Activated CD4-positive, CD25-positive, alpha-beta regulatory T cell (primary cell): ENCODE data around the gene POLN.
"Not testable (repeated sequence)": the region's sequence is repeated elsewhere in the genome, so short reads cannot be mapped to it uniquely, and the experiment has no call there.

Experiments used
- DNase-seq, 4 experiments: peaks; one replicate each; lab custom pipeline; 2025; lab: John Stamatoyannopoulos, UW

The POLN gene

GRCh38 chr4:2219233-2219760, 22.6 kb downstream of the POLN start:
- DNase-seq = no peak

- no peak for DNase-seq
These were observed 23.5 kb downstream of the POLN start for GRCh38 chr4:2218436-2218835.

GRCh38 chr4:2217726-2218125, 24.2 kb downstream of the POLN start:
- DNase-seq = no peak

DNA sequence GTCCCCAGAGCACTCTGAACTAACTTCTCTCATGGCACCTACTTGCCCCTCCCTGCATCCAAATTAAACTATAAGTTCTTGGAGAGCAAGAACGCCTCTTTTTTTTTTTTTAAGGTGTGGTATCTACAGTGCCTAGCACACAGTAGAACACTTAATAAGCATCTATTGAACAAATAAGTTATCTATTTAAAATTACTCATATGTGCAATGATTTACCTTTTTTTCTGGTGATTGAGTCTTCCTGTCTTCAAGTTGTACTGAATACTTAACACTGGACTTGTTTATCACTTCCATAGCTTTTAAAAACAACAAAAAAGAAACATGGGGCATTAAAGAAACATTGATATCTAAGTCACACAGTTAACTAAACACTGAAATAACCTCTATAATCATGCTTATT, 29.1 kb downstream of the POLN start:
- DNase-seq = no peak

- not testable (repeated sequence) for DNase-seq
These were observed 39.1 kb downstream of the POLN start for GRCh38 chr4:2202789-2203188.

DNA sequence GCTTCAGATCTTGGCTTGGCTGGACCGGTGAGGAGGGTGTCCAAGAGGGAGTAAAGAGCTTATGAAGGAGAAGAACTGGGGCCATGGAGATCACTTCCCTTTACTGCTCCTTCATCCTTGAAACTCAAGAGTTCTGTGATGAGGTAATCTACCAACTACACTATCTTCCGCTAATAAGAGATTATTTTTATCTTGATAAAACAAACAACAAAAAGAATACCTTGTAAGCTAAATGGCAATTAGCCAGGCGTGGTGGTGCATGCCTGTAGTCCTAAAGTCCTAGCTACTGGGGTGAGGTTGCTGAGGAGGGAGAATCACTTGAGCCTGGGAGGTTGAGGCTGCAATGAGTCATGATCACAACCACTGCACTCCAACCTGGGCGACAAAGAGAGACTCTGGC, 47.4 kb downstream of the POLN start:
- no peak for DNase-seq

DNA sequence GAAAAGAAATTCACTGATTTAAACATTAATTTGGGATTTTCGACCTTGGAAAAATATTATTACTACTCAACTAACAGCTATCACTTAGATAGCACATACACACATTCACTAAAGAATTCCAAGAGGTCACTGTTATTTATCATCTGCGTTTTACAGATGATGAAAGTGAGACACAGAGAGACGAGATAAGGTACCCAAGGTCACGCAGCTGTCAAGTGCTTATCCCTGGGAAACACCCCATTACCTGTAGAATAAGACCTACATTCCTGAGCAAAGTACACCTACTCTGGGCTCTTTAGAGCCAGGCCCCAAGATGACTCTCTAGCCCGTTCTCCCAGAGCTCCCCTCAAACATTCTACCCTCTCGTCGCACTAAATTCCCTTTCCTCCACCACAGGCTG, 48.6 kb downstream of the POLN start:
- DNase-seq = no peak

- no peak for DNase-seq
These were observed 55.1 kb downstream of the POLN start for GRCh38 chr4:2186865-2187172.

- no peak for DNase-seq
These were observed 55.6 kb downstream of the POLN start for GRCh38 chr4:2186133-2186864.

DNA sequence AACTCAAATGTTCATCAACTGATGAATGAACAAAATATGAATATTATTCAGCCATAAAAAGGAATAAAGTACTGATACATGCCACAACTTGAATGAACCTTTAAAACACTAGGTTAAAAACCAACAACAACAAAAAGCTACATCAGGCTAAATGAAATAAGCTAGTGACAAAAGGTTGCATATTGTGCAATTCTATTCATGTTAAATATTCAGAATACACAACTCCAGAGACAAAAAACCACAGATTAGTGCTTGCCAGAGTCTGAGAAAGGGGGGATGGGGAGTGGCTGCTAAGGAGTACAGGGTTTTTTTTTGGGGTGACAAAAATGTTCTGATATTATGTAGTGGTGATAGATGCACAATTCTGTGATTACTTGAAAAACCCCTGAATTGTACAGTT, 58.5 kb downstream of the POLN start:
- DNase-seq = no peak

GRCh38 chr4:2182994-2183393, 58.9 kb downstream of the POLN start:
- DNase-seq = no peak

- DNase-seq = no peak
These were observed 61.5 kb downstream of the POLN start for GRCh38 chr4:2180410-2180809.

DNA sequence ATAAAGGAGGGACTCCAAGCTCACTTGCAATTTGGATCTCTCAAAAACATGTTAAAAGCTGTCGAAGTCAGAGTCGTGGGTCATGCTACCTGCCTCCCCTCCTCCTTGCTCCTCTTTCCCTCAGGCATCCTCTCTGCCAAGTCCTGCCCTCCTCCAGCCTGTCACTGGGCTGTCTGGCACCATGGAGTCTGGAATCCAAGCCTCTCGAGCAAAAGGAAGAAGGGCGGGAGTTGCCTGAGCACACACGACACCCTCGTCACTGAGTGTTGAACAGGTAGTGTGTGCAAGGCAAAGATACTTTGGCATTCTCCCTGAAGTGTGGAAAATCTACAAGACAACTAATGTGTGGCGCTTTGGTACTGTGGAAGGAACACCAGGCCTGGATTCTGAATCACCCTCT, 62.2 kb downstream of the POLN start:
- DNase-seq = no peak

- no peak for DNase-seq
These were observed 62.9 kb downstream of the POLN start for GRCh38 chr4:2178986-2179385.

GRCh38 chr4:2177443-2178093, 64.4 kb downstream of the POLN start:
- no peak for DNase-seq

DNA sequence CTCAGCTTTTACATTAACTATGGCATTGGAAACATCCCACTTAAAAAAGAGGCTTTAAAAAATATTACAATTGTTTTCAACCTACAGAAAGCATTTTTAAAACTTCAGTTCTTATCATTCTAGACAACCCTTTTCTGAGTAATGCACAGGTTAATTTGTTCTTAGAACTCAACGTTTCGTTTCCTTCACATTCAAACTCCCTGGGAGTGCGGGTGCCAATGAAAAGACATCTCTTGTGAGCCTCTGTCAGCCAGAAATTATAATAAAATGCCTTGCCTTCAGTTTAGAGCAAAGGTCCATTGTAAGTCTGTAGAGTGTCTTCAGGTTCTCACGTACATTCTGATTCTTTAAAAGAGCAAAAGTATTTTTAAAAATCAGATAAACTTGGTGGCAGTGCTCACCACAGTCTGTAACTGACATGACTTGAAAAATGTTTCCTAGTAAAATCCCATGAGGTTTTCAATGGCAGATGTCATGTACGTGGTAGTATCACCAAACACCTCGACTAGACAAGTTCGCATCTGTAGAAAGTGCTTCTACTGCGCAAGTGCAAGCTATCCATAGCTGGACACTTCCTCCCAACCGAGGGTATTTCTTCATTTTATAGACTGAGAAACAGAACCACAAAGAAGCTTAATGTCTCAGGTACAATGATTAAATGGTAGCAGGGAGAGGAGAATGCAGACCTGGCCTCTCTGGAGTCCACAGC, 65.8 kb downstream of the POLN start:
- no peak for DNase-seq

- DNase-seq = no peak
These were observed 67.9 kb downstream of the POLN start for GRCh38 chr4:2174061-2174460.

DNA sequence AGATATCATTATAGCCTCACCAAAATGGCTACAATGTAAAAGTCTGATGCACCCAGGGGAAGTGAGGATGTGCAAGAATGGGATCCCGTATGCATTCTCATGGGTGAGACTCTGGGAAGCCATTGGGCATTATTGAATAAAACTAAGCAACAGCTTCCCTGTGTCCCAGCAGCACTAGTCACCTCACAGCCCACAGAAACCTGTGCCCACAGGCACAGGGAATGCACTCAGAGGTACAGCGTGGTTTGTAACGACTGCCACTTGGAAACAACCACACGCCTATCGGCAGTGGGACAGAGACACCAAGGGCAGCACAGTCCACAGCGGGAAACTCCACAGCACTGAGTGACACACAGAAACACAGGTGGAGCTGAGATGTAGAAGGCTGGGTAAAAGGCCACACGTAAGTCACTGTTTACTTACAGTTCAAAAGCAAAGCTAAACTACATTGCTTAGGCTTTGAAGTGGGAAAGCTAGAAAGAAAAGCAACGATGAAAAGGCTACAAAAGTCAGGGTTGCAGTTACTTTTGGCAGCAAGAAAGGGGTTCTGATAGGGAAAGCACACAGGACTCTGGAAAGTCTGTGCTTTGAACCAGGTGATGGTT, 69.2 kb downstream of the POLN start:
- no peak for DNase-seq

DNA sequence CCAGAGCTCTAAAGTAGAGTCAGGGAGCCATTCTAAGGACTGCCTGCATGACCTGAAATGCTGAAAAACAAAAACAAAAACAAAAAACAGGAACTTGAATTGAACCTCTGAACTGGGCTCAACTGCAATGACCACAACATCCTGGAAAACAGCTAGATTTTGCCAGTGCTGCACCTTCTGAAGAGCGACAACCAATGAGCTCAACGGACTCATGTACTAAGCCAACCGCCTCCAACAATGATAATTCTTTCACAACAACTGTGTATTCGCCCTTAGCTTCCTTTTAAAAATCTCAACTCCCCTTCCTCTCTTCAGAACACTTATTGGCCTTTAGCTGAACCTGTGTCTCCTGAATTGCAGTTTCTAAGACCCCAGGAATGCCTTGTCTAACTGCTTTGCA, 69.8 kb downstream of the POLN start:
- no peak for DNase-seq

GRCh38 chr4:2168469-2169319, 73.2 kb downstream of the POLN start:
- DNase-seq = no peak

DNA sequence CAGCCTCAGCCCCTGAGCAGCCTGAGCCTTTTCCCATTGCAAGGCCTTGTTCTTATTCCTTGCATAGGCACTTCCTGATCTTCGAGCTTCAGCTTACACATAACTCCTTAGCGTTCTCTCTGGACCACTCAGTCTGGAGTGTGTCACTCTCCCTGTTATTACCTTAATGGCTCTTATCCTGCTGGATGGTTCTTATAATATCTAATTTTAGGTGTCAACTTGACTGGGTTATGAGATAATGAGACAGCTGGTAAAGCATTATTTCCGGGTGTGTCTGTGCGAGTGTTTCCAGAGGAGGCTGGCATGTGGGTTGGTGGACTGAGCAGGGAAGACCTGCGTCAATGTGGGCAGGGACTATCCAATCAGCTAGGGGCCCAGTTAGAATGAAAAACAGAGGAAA, 75.7 kb downstream of the POLN start:
- no peak for DNase-seq

DNA sequence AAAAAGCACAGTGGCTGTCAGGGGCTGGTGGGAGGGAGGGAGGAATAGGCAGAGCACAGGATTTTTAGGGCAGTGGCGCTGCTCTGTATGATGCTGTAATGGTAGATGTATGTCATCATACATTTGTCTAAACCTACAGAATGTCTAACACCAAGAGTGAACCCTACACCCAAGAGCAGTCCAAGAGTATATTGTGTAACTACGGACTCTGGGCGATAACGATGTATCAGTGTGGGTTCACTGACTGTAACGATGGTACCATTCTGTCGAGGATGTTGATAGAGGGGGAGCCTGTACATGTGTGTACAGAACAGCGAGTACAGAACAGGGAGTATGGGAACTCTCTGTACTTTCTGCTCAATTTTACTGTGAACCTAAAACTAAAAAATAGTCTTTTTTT, 76.5 kb downstream of the POLN start:
- DNase-seq = no peak
